ENCODE data around the gene NRP1. TPM values are rescaled to one million over a fixed set of nuclear protein-coding genes. Genes with fewer than 3 reads are reported as not detected.

The NRP1 gene
- total and polyA plus RNA-seq, 4 donors = 14.6 to 55.6 (median 37.8) TPM

- peak; percentile 89 for TF ChIP-seq CTCF (IDR thresholded peaks at IDR 0.05; ENCODE audit: low read depth, low read length, missing input control)
- TF ChIP-seq, protein P1, sequence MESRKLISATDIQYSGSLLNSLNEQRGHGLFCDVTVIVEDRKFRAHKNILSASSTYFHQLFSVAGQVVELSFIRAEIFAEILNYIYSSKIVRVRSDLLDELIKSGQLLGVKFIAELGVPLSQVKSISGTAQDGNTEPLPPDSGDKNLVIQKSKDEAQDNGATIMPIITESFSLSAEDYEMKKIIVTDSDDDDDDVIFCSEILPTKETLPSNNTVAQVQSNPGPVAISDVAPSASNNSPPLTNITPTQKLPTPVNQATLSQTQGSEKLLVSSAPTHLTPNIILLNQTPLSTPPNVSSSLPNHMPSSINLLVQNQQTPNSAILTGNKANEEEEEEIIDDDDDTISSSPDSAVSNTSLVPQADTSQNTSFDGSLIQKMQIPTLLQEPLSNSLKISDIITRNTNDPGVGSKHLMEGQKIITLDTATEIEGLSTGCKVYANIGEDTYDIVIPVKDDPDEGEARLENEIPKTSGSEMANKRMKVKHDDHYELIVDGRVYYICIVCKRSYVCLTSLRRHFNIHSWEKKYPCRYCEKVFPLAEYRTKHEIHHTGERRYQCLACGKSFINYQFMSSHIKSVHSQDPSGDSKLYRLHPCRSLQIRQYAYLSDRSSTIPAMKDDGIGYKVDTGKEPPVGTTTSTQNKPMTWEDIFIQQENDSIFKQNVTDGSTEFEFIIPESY (IDR thresholded peaks at IDR 0.05) = peak; percentile 96
- TF ChIP-seq FOXA1 (IDR thresholded peaks at IDR 0.05) = peak; percentile 99
- TF ChIP-seq HNF4A (conservative IDR thresholded peaks at IDR 0.05) = peak; percentile 90 to 93
- TF ChIP-seq FOXA2 (IDR thresholded peaks at IDR 0.05) = peak; percentile 100
- peak; percentile 13 to 68 for TF ChIP-seq GABPA (IDR thresholded peaks at IDR 0.05 in 1 of 2, conservative IDR thresholded peaks at IDR 0.05 in 1 of 2)
- peak; percentile 22 to 84 for TF ChIP-seq EGR1 (IDR thresholded peaks at IDR 0.05; ENCODE audit: low read depth in 2 of 2)
These were observed 178.5 kb downstream of the NRP1 start (continued) for GRCh38 chr10:33155720-33156638.

DNA sequence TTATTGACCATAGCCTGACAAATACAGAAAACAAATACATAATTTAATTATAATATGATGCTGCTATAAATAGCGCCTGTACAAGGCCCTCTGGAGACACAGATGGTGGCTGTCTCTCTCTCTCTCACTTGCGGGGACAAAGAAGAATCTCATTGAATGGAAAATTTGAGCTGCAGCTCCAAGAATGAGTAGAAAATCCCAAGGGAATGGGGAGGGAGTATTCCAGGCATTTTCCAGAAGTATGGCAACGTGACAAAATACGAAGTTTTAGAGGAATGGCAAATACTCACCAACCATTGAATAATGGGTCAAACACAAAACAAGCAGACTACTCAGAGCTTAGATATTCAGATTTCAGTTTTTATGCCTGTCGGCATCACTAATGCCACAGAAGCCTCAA, 179.9 kb downstream of the NRP1 start:
- WGBS = 91% methylated on average over 5 of the region's 5 CpGs
- H3K4me3 ChIP-seq (ENCODE audit: low read depth in 1 of 3, low read length in 3 of 3) = no peak overlapping the region
- H3K4me1 ChIP-seq (ENCODE audit: control insufficient read depth in 4 of 4, insufficient read depth in 4 of 4, low read length in 3 of 4) = peaks cover 3 to 22% (median 18%) of the 10 kb centered on the region in 4 donors
- no peaks in the 10 kb centered on the region for H3K9me3 ChIP-seq (ENCODE audit: control insufficient read depth in 4 of 4, low read length in 3 of 4)
- H3K27me3 ChIP-seq (ENCODE audit: control insufficient read depth in 4 of 4, insufficient read depth in 4 of 4, low read length in 3 of 4) = no peaks in the 10 kb centered on the region
- H3K9ac ChIP-seq (ENCODE audit: low read depth in 1 of 2, low read length in 2 of 2) = no peak overlapping the region
- no peak overlapping the region for H3K27ac ChIP-seq (ENCODE audit: low read depth in 1 of 2, low read length in 2 of 2)
- H3K36me3 ChIP-seq (ENCODE audit: control insufficient read depth in 4 of 4, insufficient read depth in 3 of 4, low read depth in 1 of 4, low read length in 3 of 4) = no peaks in the 10 kb centered on the region
- DNase-seq (ENCODE audit: low spot score) = no peak
- TF ChIP-seq RAD21 (IDR thresholded peaks at IDR 0.05) = no peak
- TF ChIP-seq YY1 (IDR thresholded peaks at IDR 0.05) = no peak
- no peak for TF ChIP-seq NR2F2 (IDR thresholded peaks at IDR 0.05)
- no peak for TF ChIP-seq FOXA1 (IDR thresholded peaks at IDR 0.05)

DNA sequence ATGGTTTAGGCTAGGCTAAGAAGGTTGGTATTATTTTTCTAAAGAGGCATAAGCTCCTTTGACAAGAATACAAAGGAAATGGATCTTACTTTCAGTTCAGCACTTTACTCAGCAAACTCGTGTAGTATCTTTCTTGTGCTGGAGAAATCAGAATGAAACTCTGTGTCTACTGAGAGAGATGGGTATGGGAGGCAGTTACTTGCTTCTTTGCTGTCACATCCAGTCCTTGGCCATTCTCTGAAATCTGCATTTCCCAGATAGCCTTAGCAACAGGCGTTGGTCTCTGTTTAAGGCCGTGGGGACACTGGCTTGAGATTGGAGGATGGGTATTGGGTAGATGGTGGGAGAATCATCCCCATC, 180.5 kb downstream of the NRP1 start:
- no peak for DNase-seq (ENCODE audit: low spot score)
- 80% methylated on average over 3 of the region's 3 CpGs for WGBS
- Histone ChIP-seq H3K9me3 (ENCODE audit: control insufficient read depth in 4 of 4, low read length in 3 of 4) (no peaks in the 10 kb centered on the region), H3K4me1 (ENCODE audit: control insufficient read depth in 4 of 4, insufficient read depth in 4 of 4, low read length in 3 of 4) (peaks cover 3 to 22% (median 18%) of the 10 kb centered on the region in 4 donors), H3K27ac (ENCODE audit: low read depth in 1 of 2, low read length in 2 of 2) (no peak overlapping the region), H3K4me3 (ENCODE audit: low read depth in 1 of 3, low read length in 3 of 3) (no peak overlapping the region), H3K36me3 (ENCODE audit: control insufficient read depth in 4 of 4, insufficient read depth in 3 of 4, low read depth in 1 of 4, low read length in 3 of 4) (no peaks in the 10 kb centered on the region), H3K27me3 (ENCODE audit: control insufficient read depth in 4 of 4, insufficient read depth in 4 of 4, low read length in 3 of 4) (no peaks in the 10 kb centered on the region), H3K9ac (ENCODE audit: low read depth in 1 of 2, low read length in 2 of 2) (no peak overlapping the region)
- TF ChIP-seq CTCF (IDR thresholded peaks at IDR 0.05; ENCODE audit: low read depth, low read length, missing input control) = no peak
